Right lobe of liver (tissue), 6 donors: ENCODE measurements around the gene TEX19. TPM values are rescaled to one million over a fixed set of nuclear protein-coding genes. Genes with fewer than 3 reads are reported as not detected.

ENCODE experiments used
- ATAC-seq, 4 donors: fragments of 200-7000 bp; cut with Tn5 transposase; one replicate each; pipeline ENCODE4 v1.9.1; 2020; ENCODE audit warnings: mild to moderate bottlenecking in 4 of 4, moderate library complexity in 4 of 4
- DNase-seq, 3 donors: peaks; one replicate each; pipeline ENCODE4 v3.0.0-alpha.2; 2020
- H3K27ac ChIP-seq, 3 donors: fragments of 200-600 bp; one replicate each; pipeline ENCODE4 v1.8.0; 2022
- H3K27me3 ChIP-seq, 2 donors: fragments of 200-600 bp; one replicate each; pipeline ENCODE4 v1.8.0; 2022
- H3K36me3 ChIP-seq, 4 donors: fragments of 200-600 bp; sonication (generic) in 1 of 4; one replicate each; pipeline versions ENCODE4 v1.5.1 to v1.8.0; 2017 to 2022; ENCODE audit warnings: control low read depth in 1 of 4
- H3K4me1 ChIP-seq, 4 donors: fragments of 200-600 bp; sonication (generic) in 1 of 4; one replicate each; pipeline versions ENCODE4 v1.5.1 to v1.8.0; 2017 to 2022; ENCODE audit warnings: control low read depth in 1 of 4
- H3K4me3 ChIP-seq, 3 donors: fragments of 200-600 bp; one replicate each; pipeline ENCODE4 v1.8.0; 2022
- H3K9me3 ChIP-seq, 4 donors: fragments of 200-600 bp; sonication (generic) in 1 of 4; one replicate each; pipeline versions ENCODE4 v1.5.1 to v1.8.0; 2017 to 2022; ENCODE audit warnings: control low read depth in 1 of 4
- CTCF ChIP-seq, 4 donors: fragments of 200-600 bp in 3 of 4; fragments of 450-650 bp in 1 of 4; IDR thresholded peaks; one replicate each; pipeline versions ENCODE4 v1.5.1 to v1.8.0; 2016 to 2022; ENCODE audit warnings: antibody characterized with exemption in 4 of 4, mild to moderate bottlenecking in 2 of 4
- POLR2A ChIP-seq: fragments of 450-650 bp; IDR thresholded peaks from one replicate; pipeline ENCODE4 v1.6.1; 2017; ENCODE audit warnings: antibody characterized with exemption, mild to moderate bottlenecking
- WGBS: methylation state at CpG from one replicate; pipeline ENCODE4 v1.1.6; 2018; ENCODE audit warnings: low coverage, low lambda C conversion rate; ENCODE audit not compliant: insufficient coverage; ENCODE audit errors: missing lambda C conversion rate; 5-methylcytosine and 5-hydroxymethylcytosine counted together
- intact Hi-C, 2 donors: fragments of 100-400 bp; cut with DNase I; formaldehyde crosslinking; loops; one replicate each; pipeline versions ENCODE4 v1.11.2 to v1.14.1; 2022
- total RNA-seq, 6 experiments: library from RNA; depleted of rRNA in 2 of 6; stranded (reverse); fragments of >200 nt in 2 of 6; fragmentation: NEBNext Ultra II Directional in 3 of 6; extraction: Animal tissue kit (Norgen Biotek cat#: 25700) in 3 of 6; gene quantifications; one replicate each; pipeline versions ENCODE4 v1.1.0 to v1.2.4, GENCODE V29; 2016 to 2023
- donor health status: DM: no; HTN: yes; CAD: no.
- donor health status: DM: no; HTN: no; CAD: no.
- donor health status: DM: no; HTN: no; CAD: no.
- donor health status: DM: no; HTN: yes; CAD: no.
- donor health status: DM: no; HTN: yes; CAD: no.

Gene TEX19
- total RNA-seq, 6 experiments from 2014 or later: not detected

- H3K9me3 ChIP-seq: no peaks in the 10 kb centered on the region
- no peaks in the 10 kb centered on the region for H3K27me3 ChIP-seq
- TF ChIP-seq CTCF (IDR thresholded peaks at IDR 0.05) (no peak), POLR2A (no peak)
- no peaks in the 10 kb centered on the region for H3K4me1 ChIP-seq
- intact Hi-C loops: no loop called here
- no peak overlapping the region for H3K4me3 ChIP-seq
- ATAC-seq: peak in 3 of 4 donors; percentile 10 to 26 (median 25)
- no peak for DNase-seq
- 97% methylated on average over 6 of the region's 6 CpGs for WGBS
- H3K27ac ChIP-seq: no peak overlapping the region
- no peaks in the 10 kb centered on the region for H3K36me3 ChIP-seq
Measured at GRCh38 chr17:82361885-82362633, 3.0 kb downstream of the TEX19 start.

- no peaks in the 10 kb centered on the region for H3K9me3 ChIP-seq
- no peaks in the 10 kb centered on the region for H3K36me3 ChIP-seq
- no peak overlapping the region for H3K4me3 ChIP-seq
- H3K27me3 ChIP-seq: peaks cover 0 to 7% of the 10 kb centered on the region in 2 donors
- DNase-seq: no peak
- peaks cover 0 to 8% (median 0%) of the 10 kb centered on the region in 4 donors for H3K4me1 ChIP-seq
- TF ChIP-seq CTCF (IDR thresholded peaks at IDR 0.05): no peak
- TF ChIP-seq POLR2A: no peak
- no peak overlapping the region for H3K27ac ChIP-seq
- whole genome bisulfite sequencing: 59% methylated on average over 5 of the region's 6 CpGs
- intact Hi-C loops: no loop called here
- no peak for ATAC-seq
Measured at GRCh38 chr17:82365606-82366295, 6.7 kb downstream of the TEX19 start.

GRCh38 chr17:82366749-82367148 lies 7.7 kb downstream of the TEX19 start:
- H3K4me1 ChIP-seq: peaks cover 0 to 16% (median 0%) of the 10 kb centered on the region in 4 donors

More at GRCh38 chr17:82366749-82367148, 7.7 kb downstream of the TEX19 start:
- no peaks in the 10 kb centered on the region for H3K36me3 ChIP-seq
- ATAC-seq: no peak
- intact Hi-C loops: no loop called here
- WGBS: 70% methylated on average over 6 of the region's 7 CpGs
- no peak for DNase-seq
- H3K27me3 ChIP-seq: peaks cover 6 to 7% of the 10 kb centered on the region in 2 donors
- no peaks in the 10 kb centered on the region for H3K9me3 ChIP-seq
- H3K4me3 ChIP-seq: no peak overlapping the region
- no peak overlapping the region for H3K27ac ChIP-seq
- TF ChIP-seq CTCF (IDR thresholded peaks at IDR 0.05) (no peak), POLR2A (no peak)
